ENCODE data around the gene SELENOV. TPM values are rescaled to one million over a fixed set of nuclear protein-coding genes. Genes with fewer than 3 reads are reported as not detected.
"Not testable (repeated sequence)": the region's sequence is repeated elsewhere in the genome, so short reads cannot be mapped to it uniquely, and the experiment has no call there.

The SELENOV gene
- not detected for total RNA-seq

DNA sequence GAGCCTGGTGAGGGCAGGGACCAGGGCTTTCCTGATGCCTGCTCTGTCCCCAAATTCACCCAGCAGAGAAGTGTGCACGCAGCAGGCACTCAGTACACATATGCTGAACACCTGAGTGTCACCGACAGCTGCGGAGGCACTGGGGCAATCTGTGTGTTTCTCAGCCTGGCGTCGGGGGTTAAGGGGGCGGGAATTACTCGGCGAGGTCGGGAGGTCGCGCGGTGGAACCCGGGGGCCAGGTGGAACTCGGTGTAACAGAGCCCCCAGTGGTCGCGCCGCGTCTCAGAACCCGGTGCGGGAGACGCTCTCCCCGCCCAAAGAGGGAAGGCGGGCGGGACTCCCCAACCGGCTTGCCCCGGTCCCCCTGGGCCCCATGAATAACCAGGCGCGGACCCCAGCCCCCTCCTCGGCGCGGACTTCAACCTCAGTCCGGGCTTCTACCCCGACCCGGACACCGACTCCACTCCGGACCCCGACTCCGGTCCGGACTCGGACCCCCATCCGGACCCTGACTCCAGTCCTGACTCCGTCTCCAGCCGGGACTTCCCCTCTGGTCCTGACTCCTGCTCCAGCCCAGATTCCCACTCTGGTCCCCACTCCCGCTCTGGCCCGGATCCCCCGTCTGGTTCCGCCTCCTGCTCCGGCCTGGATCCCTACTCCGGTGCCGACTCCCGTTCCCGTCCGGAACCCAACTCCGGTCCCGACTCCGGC is at the start of gene SELENOV:
Gene SELENOV, plus strand, starts transcription at position 300 of the 711 bp plus-strand sequence. Its CDS starts 74 bp downstream, at position 374.
- ATAC-seq (ENCODE audit: low read depth), result peak; percentile 45
- Mint-ChIP-seq H3K4me1 (peaks cover 9% of the 10 kb centered on the region), H3K27me3 (peaks cover 59% of the 10 kb centered on the region), H3K36me3 (peaks cover 1% of the 10 kb centered on the region), H3K9me3 (no peaks in the 10 kb centered on the region), H3K27ac (no peak within 1 kb of the TSS), H3K4me3 (peak within 1 kb of the TSS; percentile 79)
- DNase-seq, result peak; percentile 42
- POLR2A ChIA-PET, result no interaction called here

GRCh38 chr19:39465956-39466747 is 48.8 kb upstream of the SELENOV start:
- no peak overlapping the region for H3K4me3 Mint-ChIP-seq
- POLR2A ChIA-PET, result no interaction called here
- no peak overlapping the region for H3K27ac Mint-ChIP-seq
- H3K9me3 Mint-ChIP-seq, result no peaks in the 10 kb centered on the region
- no peak for ATAC-seq (ENCODE audit: low read depth)
- peaks cover 7% of the 10 kb centered on the region for H3K4me1 Mint-ChIP-seq
- H3K36me3 Mint-ChIP-seq, result peaks cover 24% of the 10 kb centered on the region
- H3K27me3 Mint-ChIP-seq, result no peaks in the 10 kb centered on the region
- no peak for DNase-seq

DNA sequence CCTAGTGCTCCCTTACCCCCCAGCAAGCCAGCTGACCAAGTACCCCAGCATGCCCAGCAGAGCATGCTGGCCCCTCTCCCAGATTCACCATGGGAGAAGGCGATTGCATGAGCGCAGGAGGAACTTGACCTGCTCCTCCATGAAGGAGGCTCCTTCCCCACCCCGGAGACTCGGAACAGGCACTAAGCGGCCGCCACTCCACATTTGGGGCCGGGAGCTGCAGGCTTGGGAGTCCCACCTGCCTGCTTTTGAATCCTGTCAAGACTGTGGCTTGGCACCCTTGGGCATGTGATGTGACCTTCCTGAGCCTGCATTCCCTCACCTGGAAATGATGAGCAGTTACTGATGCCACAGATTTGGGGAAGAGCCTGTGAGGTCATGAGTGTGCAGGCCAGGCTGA is 47.0 kb upstream of the SELENOV start:
- peaks cover 24% of the 10 kb centered on the region for H3K36me3 Mint-ChIP-seq
- DNase-seq (no peak), ATAC-seq (ENCODE audit: low read depth) (no peak)
- POLR2A ChIA-PET, result no interaction called here
- no peak overlapping the region for H3K27ac Mint-ChIP-seq
- H3K4me3 Mint-ChIP-seq, result no peak overlapping the region
- peaks cover 11% of the 10 kb centered on the region for H3K4me1 Mint-ChIP-seq
- no peaks in the 10 kb centered on the region for H3K9me3 Mint-ChIP-seq
- no peaks in the 10 kb centered on the region for H3K27me3 Mint-ChIP-seq

DNA sequence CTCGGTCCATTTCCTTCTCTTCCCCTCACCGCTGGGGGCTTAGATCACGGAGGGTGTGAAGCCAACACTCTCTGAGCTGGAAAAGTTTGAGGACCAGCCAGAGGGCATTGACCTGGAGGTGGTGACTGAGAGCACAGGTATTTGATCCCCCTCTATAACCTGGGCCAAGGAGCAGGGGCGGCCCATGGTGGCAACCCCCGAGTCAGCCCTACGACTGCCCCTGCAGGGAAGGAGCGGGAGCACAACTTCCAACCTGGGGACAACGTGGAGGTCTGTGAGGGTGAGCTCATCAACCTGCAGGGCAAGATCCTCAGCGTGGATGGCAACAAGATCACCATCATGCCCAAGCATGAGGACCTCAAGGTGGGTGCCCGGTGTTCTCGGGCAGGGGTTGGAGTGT is 45.9 kb upstream of the SELENOV start:
- Mint-ChIP-seq H3K27ac (no peak overlapping the region), H3K4me3 (no peak overlapping the region), H3K4me1 (peaks cover 11% of the 10 kb centered on the region), H3K27me3 (no peaks in the 10 kb centered on the region), H3K9me3 (no peaks in the 10 kb centered on the region), H3K36me3 (peaks cover 21% of the 10 kb centered on the region)
- ATAC-seq (ENCODE audit: low read depth), result no peak
- POLR2A ChIA-PET, result no interaction called here
- DNase-seq, result no peak

GRCh38 chr19:39469567-39469966 is 45.4 kb upstream of the SELENOV start:
- H3K4me3 Mint-ChIP-seq, result no peak overlapping the region

GRCh38 chr19:39470724-39471339 is 44.1 kb upstream of the SELENOV start:
- Mint-ChIP-seq H3K36me3 (peaks cover 24% of the 10 kb centered on the region), H3K27ac (no peak overlapping the region), H3K4me3 (no peak overlapping the region), H3K27me3 (no peaks in the 10 kb centered on the region), H3K4me1 (peaks cover 11% of the 10 kb centered on the region), H3K9me3 (no peaks in the 10 kb centered on the region)
- no peak for ATAC-seq (ENCODE audit: low read depth)
- POLR2A ChIA-PET, result interaction anchor here (0.5 kb wide), 1 partner anchor 10 kb away, joined by 3 read pairs; the partner anchor contains the start of gene TIMM50
- DNase-seq, result no peak

More at GRCh38 chr19:39469567-39469966, 45.4 kb upstream of the SELENOV start:
- POLR2A ChIA-PET, result no interaction called here
- Mint-ChIP-seq H3K36me3 (peaks cover 25% of the 10 kb centered on the region), H3K27me3 (no peaks in the 10 kb centered on the region), H3K4me1 (peaks cover 11% of the 10 kb centered on the region), H3K9me3 (no peaks in the 10 kb centered on the region), H3K27ac (no peak overlapping the region)
- no peak for ATAC-seq (ENCODE audit: low read depth)
- DNase-seq, result no peak

DNA sequence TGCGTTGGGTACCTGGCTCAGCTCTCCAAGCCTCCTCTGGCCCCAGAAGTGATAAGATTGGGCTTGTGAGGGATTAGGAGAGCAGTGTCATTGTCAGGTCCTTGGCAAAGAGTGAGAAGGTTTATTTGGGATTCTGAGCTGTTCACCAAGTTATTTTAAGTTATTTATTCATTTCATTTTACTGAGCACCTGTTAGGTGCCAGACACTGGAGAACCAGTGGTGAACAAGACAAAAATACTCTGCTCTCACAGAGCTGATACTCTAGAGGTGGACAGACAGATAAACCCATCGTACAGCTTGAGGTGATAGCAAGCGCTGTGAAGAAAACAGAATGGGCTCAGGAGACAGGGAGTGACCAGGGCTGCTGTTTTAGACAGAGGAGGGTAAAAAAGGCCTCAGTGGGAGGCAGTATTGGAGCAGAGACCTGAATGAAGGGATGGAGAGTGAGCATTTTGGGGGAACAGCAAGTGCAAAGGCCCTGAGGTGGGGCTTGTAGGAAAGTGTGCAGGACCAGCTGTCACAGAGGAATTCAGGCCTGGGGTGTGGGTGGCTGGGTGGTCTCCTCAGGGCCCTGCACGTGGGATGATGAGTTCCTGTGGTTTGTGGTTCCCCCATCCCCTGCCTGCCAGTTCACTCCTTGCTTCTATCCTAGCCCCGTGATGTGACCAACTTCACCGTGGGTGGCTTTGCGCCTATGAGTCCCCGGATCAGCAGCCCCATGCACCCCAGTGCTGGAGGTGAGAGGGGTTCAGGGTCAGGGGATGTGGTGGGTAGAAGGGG is 43.0 kb upstream of the SELENOV start:
- Mint-ChIP-seq H3K27ac (no peak overlapping the region), H3K4me3 (no peak overlapping the region), H3K4me1 (peaks cover 9% of the 10 kb centered on the region), H3K9me3 (no peaks in the 10 kb centered on the region), H3K36me3 (peaks cover 27% of the 10 kb centered on the region), H3K27me3 (no peaks in the 10 kb centered on the region)
- ATAC-seq (ENCODE audit: low read depth) (no peak), DNase-seq (no peak)
- POLR2A ChIA-PET, result no interaction called here

DNA sequence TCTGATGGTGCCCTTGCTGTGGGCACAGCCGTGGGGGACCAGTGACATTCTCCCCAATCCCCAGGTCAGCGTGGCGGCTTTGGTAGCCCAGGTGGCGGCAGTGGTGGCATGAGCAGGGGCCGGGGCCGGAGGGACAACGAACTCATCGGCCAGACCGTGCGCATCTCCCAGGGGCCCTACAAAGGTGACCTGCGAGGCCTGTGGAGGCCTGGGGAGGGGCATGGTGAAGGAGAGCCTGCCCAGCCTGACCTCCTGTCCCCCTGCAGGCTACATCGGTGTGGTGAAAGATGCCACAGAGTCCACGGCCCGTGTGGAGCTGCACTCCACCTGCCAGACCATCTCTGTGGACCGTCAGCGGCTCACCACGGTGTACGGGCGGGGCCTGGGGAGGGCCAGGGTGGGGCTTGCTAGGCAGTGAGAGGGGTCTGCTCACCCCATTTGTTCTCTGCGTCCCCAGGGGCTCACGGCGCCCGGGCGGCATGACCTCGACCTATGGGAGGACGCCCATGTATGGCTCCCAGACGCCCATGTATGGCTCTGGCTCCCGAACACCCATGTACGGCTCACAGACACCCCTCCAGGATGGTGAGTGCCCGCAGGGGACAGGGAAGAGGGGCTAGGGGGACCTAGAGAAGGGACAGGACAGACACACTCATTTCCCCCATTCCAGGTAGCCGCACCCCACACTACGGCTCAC is 42.0 kb upstream of the SELENOV start:
- DNase-seq (no peak), ATAC-seq (ENCODE audit: low read depth) (no peak)
- no peaks in the 10 kb centered on the region for H3K9me3 Mint-ChIP-seq
- no peak overlapping the region for H3K27ac Mint-ChIP-seq
- no peaks in the 10 kb centered on the region for H3K27me3 Mint-ChIP-seq
- no peak overlapping the region for H3K4me3 Mint-ChIP-seq
- peaks cover 27% of the 10 kb centered on the region for H3K36me3 Mint-ChIP-seq
- POLR2A ChIA-PET, result no interaction called here
- H3K4me1 Mint-ChIP-seq, result peaks cover 9% of the 10 kb centered on the region

- peaks cover 27% of the 10 kb centered on the region for H3K36me3 Mint-ChIP-seq
- POLR2A ChIA-PET, result no interaction called here
- H3K4me3 Mint-ChIP-seq, result no peak overlapping the region
- DNase-seq (no peak), ATAC-seq (ENCODE audit: low read depth) (no peak)
- H3K4me1 Mint-ChIP-seq, result peaks cover 9% of the 10 kb centered on the region
- H3K27me3 Mint-ChIP-seq, result no peaks in the 10 kb centered on the region
- no peak overlapping the region for H3K27ac Mint-ChIP-seq
- H3K9me3 Mint-ChIP-seq, result no peaks in the 10 kb centered on the region
These were observed 41.4 kb upstream of the SELENOV start for GRCh38 chr19:39473443-39473960.

- Mint-ChIP-seq H3K27ac (peak overlapping the region; percentile 22), H3K4me3 (no peak overlapping the region), H3K27me3 (no peaks in the 10 kb centered on the region), H3K9me3 (no peaks in the 10 kb centered on the region), H3K4me1 (peaks cover 9% of the 10 kb centered on the region), H3K36me3 (peaks cover 26% of the 10 kb centered on the region)
- DNase-seq (peak; percentile 75), ATAC-seq (ENCODE audit: low read depth) (peak; percentile 57)
- POLR2A ChIA-PET, result interaction anchor here (0.7 kb wide), 2 partner anchors 26 to 58 kb away, joined by 3 to 4 read pairs; partner anchors contain the start of gene EID2B
These were observed 40.8 kb upstream of the SELENOV start for GRCh38 chr19:39474139-39474620.

DNA sequence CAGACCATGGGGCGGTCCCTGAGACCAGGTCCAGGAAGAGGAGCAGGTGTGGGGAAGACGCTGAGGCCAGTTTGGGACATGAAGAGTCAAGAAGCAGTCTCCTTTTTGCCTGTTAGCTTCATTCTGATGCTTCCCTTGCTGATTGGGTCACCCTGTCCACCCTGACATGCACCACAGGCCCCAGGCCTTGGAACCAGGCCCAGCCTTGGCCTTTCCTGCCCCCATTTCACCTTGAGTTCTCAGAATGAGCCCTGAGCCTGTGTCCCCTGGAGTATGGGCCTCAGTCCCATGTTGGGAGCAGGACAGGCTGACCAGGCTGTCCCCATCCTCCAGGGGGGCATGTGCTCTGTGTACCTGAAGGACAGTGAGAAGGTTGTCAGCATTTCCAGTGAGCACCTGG is 39.2 kb upstream of the SELENOV start:
- Mint-ChIP-seq H3K4me1 (peaks cover 14% of the 10 kb centered on the region), H3K36me3 (peaks cover 20% of the 10 kb centered on the region), H3K27ac (no peak overlapping the region), H3K4me3 (no peak overlapping the region), H3K27me3 (no peaks in the 10 kb centered on the region), H3K9me3 (no peaks in the 10 kb centered on the region)
- POLR2A ChIA-PET, result interaction anchor here (1.0 kb wide), 1 partner anchor 32 kb away, joined by 4 read pairs; no protein-coding TSS in a partner anchor
- DNase-seq (no peak), ATAC-seq (ENCODE audit: low read depth) (no peak)

DNA sequence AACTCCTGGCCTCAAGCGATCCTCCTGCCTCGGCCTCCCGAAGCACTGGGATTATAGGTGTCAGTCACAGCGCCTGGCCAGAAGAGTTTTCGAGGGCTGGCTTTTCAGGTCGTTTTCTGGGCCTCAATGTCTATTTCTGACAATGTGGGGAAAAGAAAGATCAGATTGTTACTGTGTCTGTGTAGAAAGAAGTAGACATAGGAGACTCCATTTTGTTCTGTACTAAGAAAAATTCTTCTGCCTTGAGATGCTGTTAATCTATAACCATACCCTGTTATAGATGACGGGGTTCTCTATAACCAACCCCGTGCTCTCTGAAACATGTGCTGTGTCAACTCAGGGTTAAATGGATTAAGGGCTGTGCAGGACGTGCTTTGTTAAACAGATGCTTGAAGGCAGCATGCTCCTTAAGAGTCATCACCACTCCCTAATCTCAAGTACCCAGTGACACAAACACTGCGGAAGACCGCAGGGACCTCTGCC is 35.6 kb upstream of the SELENOV start:
- peaks cover 21% of the 10 kb centered on the region for H3K4me1 Mint-ChIP-seq
- ATAC-seq (ENCODE audit: low read depth); H3K27me3 Mint-ChIP-seq; DNase-seq; H3K9me3 Mint-ChIP-seq; POLR2A ChIA-PET: not testable (repeated sequence)
- H3K4me3 Mint-ChIP-seq, result peak overlapping the region; percentile 94
- H3K27ac Mint-ChIP-seq, result peak overlapping the region; percentile 94
- H3K36me3 Mint-ChIP-seq, result peaks cover 11% of the 10 kb centered on the region

All from activated naive CD8-positive, alpha-beta T cell treated with anti-CD3 and anti-CD28 coated beads, Interleukin-2, amount 10 ng/mL, durations not matched to agents 7 days and 5 days (primary cell).